Coronary artery (tissue), 2 donors: ENCODE results near the gene PPP1R12B.
"Not testable (repeated sequence)": the region's sequence is repeated elsewhere in the genome, so short reads cannot be mapped to it uniquely, and the experiment has no call there.

Experiments
- DNase-seq: peaks from one replicate; pipeline ENCODE4 v3.0.0-alpha.2; 2017; ENCODE audit warnings: low spot score
- H3K27ac ChIP-seq, 2 donors: fragments of 200-600 bp; sonication (generic); one replicate each; pipeline ENCODE4 v1.5.1; 2016 to 2019
- H3K4me3 ChIP-seq: fragments of 200-600 bp; sonication (generic); 2 replicates; pipeline ENCODE4 v1.5.1; 2016; ENCODE audit warnings: mild to moderate bottlenecking, moderate library complexity
- TF ChIP-seq, protein P1 (sequence below): fragments of 200-600 bp; sonication (generic); IDR thresholded peaks from one replicate; pipeline ENCODE4 v1.5.1; 2019; ENCODE audit warnings: antibody characterized with exemption

Gene PPP1R12B

DNA sequence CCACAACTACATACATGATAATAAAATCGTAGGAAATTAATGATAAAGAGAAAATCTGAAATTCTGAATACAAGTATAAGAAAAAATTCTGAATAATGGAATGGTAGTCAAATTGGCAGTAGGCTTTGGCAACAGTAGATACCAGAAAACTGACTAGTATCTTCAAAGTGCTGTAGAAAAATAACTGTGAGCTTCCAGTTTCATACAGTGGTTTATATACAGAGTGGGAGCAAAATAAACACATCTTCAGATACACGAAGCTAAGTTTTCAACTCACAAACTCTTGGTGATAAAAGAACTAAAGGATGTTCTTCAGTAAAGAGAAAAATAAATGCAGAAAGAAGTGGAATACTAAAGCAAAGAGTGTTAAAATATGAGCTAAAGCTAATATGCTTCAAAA lies 173.4 kb downstream of the PPP1R12B start:
- TF ChIP-seq, protein P1, sequence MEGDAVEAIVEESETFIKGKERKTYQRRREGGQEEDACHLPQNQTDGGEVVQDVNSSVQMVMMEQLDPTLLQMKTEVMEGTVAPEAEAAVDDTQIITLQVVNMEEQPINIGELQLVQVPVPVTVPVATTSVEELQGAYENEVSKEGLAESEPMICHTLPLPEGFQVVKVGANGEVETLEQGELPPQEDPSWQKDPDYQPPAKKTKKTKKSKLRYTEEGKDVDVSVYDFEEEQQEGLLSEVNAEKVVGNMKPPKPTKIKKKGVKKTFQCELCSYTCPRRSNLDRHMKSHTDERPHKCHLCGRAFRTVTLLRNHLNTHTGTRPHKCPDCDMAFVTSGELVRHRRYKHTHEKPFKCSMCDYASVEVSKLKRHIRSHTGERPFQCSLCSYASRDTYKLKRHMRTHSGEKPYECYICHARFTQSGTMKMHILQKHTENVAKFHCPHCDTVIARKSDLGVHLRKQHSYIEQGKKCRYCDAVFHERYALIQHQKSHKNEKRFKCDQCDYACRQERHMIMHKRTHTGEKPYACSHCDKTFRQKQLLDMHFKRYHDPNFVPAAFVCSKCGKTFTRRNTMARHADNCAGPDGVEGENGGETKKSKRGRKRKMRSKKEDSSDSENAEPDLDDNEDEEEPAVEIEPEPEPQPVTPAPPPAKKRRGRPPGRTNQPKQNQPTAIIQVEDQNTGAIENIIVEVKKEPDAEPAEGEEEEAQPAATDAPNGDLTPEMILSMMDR, result no peak
- Histone ChIP-seq H3K27ac (no peak overlapping the region), H3K4me3 (no peak overlapping the region)
- DNase-seq, result no peak

DNA sequence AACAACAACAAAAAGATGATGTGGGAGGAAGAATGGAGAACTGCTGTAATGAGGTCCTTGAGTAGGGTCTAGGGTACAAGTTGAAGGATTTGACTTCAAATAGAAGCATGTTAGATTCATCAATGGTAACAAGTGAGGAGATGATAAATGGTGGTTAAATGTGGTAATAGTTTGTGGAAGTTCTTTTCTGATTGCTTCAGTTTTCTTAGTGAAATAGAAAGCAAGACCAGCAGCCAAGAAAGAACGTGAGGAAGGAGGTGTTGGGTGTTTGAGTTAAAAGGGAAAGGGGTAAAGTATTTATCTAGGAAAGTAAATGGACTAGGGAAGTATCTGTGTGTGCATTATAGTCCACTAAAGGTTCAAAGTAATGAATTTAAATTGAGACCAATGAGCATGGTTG lies 177.6 kb downstream of the PPP1R12B start:
- H3K27ac ChIP-seq, DNase-seq, H3K4me3 ChIP-seq: not testable (repeated sequence)

DNA sequence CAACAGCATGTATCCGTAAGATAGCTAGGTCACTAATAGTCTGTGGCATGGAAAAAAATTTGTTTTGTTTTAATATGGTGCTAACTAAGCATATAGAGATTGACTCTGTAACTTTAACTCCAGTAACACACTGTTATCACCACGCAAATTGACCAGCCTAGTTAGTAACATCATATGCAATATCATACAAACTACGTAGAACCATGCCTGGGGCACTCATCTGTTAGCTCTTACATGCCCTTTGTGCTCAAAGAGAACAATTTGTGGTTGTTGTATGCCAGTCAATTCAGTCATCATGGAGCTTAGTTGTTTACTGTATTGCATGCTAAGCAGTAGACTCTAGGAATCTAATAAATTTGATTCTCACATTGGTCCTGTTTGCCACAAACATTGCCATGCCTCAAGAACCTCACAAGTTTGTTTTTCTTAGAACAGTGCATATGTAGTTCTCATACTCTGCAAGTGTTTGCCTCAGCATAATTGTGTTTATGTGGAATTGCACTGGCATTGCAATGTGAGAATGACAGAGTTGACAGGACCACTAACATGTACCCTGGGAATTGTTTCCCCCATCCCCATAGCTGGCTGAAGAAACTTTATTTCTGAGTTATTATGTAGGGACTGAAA lies 179.7 kb downstream of the PPP1R12B start:
- not testable (repeated sequence) for DNase-seq, H3K27ac ChIP-seq, H3K4me3 ChIP-seq

DNA sequence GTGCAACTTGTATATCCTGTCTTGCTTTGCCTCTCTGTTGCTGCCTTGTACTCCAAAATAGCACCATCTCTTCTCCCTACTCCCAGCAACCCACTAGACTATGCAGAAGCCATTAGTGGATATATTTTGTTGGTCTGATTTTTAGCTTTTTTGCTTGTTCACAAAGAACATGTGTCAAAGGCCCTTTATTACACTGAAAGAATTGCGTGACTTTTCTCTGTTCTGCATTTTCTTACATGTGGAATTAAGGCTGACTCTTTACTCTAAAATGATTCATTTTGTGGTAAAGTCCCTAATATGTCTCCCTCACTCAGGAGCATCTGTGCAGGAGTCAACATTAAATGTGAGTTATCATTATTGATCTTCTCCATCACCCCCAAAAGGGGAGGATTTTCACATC lies 182.2 kb downstream of the PPP1R12B start:
- H3K4me3 ChIP-seq, H3K27ac ChIP-seq, DNase-seq: not testable (repeated sequence)

DNA sequence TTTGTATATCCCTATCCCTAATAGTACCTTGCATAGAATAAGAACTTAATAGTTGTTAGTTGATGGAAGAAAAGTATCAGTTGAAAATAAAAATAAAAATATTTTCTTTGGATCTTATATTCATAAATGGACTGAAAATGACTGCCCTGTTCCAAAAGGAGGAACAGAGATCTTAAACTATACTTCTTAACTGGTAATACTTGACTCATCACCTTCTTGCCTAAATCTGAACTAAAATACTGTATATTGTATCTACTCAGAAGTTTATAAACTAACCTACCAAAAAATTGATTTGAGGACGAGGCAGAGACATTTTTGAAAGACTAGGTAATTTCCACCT lies 182.9 kb downstream of the PPP1R12B start:
- DNase-seq, result no peak
- Histone ChIP-seq H3K4me3 (no peak overlapping the region), H3K27ac (no peak overlapping the region)
- TF ChIP-seq, protein P1, result no peak

DNA sequence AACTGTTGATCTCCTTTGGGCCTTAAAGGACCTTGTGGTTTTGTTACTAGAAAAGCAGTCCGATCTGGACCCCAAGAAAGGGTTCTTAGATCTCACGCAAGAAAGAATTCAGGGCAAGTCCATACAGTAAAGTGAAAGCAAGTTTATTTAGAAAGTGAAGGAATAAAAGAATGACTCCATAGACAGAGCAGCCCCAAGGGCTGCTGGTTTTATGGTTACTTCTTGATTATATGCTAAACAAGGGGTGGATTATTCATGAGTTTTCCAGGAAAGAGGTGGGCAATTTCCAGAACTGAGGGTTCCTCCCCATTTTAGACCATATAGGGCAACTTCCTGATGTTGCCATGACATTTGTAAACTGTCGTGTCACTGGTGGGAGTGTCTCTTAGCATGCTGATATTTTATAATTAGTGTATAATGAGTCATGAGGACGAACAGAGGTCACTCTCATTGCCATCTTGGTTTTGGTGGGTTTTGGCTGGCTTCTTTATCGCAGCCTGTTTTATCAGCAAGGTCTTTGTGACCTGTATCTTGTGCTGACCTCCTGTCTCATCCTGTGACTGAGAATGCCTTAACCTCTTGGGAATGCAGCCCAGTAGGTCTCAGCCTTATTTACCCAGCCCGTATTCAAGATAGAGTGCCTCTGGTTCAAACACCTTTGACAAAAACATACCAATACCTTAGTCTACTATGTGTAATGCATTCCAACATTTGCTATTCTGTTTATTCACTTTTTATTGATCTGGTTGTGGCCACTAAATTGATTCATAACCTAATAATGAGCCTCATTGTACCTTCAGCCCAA lies 183.5 kb downstream of the PPP1R12B start:
- H3K4me3 ChIP-seq, H3K27ac ChIP-seq, DNase-seq: not testable (repeated sequence)

DNA sequence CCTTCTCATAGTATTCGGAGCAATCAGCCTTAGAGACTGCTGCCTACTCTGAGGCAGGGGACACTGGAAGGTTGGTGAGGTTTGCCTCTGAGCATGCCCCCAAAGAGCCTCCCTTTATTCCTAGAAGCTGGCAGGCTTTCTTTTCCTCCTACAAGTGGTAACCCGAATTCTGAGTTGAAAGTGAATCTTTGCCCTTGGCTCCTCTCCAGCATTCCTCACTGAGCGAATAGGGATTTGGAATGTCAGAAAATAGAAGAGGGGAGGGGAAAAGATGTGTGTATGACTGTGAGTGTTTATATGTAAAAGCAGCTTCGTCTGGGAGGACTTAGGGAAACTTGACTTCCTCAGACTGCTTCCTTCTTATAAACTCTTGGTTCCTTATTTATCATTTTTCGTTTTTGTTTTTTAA lies 190.7 kb downstream of the PPP1R12B start:
- H3K4me3 ChIP-seq, result peak overlapping the region; percentile 83
- peak; percentile 84 for DNase-seq
- H3K27ac ChIP-seq, result peak overlapping the region; percentile 88 to 95

DNA sequence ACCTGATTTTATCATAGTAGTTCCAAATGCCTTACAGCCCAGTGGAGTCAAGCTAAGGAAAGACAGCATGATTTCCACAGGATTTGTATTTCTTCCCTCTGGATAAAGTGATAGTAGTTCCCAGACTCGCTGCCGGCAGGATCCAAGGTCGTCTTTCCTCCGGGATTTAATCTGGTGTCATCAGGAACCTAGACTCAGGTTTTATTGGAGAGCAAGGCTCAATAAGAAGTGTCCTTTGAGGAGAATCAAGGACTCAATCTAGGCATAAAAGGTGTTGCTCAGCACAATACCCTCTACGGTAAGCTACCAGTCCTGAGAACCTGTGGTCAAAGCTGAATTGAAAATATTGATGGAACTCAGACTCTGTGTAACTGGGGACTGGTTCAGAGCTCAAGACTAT lies 191.1 kb downstream of the PPP1R12B start:
- Histone ChIP-seq H3K4me3 (peak overlapping the region; percentile 83), H3K27ac (peak overlapping the region; percentile 88 to 95)
- DNase-seq, result not testable (repeated sequence)

DNA sequence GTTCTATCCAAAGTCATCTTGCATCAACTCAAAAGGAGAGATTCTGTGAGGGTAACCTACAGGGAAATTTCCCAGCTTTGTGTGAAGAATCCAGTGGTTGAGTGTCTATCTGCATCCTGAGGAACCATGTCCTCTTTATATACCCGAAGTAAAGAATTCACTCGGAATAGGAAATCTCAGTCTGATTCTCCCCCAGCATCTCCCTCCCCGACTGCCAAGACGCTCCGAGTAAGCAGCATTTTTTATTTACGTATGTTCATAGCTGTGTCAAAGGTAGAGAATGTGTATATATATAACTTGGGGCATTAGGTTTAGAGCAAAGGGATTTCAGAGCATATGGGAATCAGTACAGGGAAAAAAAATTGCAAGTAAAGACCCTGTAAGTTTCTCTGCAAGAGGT lies 191.5 kb downstream of the PPP1R12B start:
- DNase-seq, result no peak
- TF ChIP-seq, protein P1, result no peak
- peak overlapping the region; percentile 88 to 95 for H3K27ac ChIP-seq
- peak overlapping the region; percentile 83 for H3K4me3 ChIP-seq

DNA sequence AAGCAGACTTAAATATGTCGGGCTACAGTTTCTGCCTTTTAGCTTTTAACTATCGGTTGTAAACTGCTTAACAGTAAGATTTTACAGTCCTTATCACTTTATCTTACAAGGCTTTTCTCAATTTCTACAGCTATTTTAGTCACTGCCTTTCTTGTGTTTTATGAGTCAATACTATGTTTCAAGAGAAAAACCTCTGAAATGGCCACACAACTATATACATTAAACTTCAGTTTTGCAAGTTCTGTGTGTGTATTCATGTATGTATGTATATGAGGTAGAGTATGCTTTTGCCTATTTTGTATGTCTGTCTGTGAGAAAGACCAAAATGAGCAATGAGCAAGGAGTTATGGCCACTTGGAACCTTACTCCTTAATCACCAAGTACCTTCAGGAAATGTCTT lies 191.9 kb downstream of the PPP1R12B start:
- no peak for DNase-seq
- TF ChIP-seq, protein P1, result no peak
- peak overlapping the region; percentile 88 to 95 for H3K27ac ChIP-seq
- H3K4me3 ChIP-seq, result peak overlapping the region; percentile 83

DNA sequence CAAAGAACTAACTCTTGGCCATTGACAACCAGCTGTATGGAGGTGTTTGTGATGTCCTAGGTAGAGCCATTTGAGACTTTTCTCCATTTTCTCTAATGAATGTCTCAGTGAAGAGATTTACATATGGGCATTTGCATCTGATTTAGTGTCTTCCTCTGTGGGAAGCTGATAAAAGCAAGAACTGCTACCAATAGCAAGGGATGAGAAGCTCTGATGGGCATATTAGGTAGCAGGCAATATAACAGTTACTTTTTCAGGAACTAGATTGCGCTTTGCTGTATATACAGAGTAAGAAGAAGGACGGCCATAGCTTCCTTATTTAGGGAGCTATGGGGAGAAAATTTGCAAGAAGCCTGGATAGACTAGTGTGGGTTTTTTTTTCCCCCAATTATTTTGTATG lies 192.4 kb downstream of the PPP1R12B start:
- peak overlapping the region; percentile 83 for H3K4me3 ChIP-seq
- not testable (repeated sequence) for DNase-seq
- peak overlapping the region; percentile 88 to 95 for H3K27ac ChIP-seq

DNA sequence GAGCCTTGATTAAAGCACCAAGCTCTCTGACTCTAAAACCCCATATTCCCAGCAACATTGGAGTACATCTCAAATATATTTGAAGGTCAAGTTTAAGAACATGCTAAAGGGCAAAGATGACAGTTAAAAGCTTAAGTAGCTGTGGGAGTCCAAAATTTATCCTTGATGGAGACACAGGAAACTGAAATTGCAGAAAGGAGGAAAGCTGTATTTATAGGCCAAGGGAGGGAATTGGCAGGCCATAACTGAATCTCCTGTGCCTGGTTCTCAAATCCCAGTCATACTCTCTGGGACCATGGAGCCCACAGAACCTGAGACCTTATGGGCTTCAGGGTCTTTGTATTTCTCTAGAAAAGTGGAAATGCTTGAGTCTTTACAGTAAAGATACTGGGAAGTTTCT lies 193.9 kb downstream of the PPP1R12B start:
- peak overlapping the region; percentile 83 for H3K4me3 ChIP-seq
- DNase-seq, result not testable (repeated sequence)
- H3K27ac ChIP-seq, result peak overlapping the region; percentile 88 to 95

DNA sequence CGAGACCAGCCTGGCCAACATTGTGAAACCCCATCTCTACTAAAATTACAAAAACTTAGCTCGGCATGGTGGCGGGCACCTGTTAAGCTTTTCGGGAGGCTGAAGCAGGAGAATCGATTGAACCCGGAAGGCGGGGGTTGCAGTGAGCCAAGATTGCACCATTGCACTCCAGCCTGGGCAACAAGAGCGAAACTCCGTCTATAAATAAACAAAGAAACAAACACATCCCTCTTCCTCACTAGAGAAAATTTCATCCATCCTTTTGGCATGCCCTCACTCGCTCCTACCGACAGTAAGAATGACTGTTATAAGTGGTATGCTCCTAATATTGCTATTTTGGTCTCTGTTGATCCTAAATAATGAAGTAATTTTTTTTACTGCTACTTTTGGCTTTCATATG lies 195.0 kb downstream of the PPP1R12B start:
- H3K4me3 ChIP-seq, result peak overlapping the region; percentile 83
- not testable (repeated sequence) for DNase-seq
- H3K27ac ChIP-seq, result peak overlapping the region; percentile 88 to 95

DNA sequence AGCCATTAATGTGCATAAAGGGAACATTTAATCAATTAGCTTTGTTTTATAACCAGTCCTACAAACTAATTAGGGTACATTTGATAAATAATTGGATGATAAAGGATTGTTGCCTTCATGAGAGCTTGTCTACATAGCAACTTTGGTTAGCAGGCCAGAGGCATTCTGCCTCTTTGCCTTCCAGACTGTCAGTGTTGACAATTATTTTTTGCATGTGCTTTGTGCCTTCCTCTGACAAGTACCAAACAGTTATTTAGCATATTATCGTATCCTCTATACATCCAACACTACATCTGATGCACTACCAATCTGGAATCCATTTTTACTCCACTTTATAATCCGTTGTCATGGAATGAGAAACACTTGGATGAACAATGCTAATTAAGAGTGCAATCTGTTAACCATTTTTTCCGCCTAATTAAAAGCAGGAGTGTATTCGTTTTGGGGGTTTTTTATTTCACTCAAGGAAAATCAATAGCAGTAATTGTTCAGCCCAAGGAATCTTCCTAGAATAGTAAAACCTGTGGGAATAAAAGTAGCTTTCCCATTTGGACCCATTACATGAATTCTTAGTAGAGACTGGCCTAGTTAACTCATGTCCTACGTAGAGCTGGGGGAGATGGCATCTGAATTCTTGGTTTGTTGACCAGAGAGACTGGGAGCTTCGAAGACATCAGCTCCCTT lies 196.4 kb downstream of the PPP1R12B start:
- DNase-seq, result not testable (repeated sequence)
- peak overlapping the region; percentile 78 to 88 for H3K27ac ChIP-seq

More for the DNA sequence above, 196.4 kb downstream of the PPP1R12B start:
- H3K4me3 ChIP-seq, result peak overlapping the region; percentile 83
